GM12873 (cell line): ENCODE measurements around the gene THSD7B.

ENCODE experiments used
- CTCF ChIP-seq: IDR thresholded peaks from 2 replicates; pipeline ENCODE4 v1.5.1; 2012; ENCODE audit warnings: low read depth, mild to moderate bottlenecking, moderate library complexity, low read length, control low read depth; ENCODE audit not compliant: insufficient read depth; ENCODE audit errors: missing control alignments

Gene THSD7B

GRCh38 chr2:136909777-136910176, 144.4 kb downstream of the THSD7B start:
- TF ChIP-seq CTCF = no peak

DNA sequence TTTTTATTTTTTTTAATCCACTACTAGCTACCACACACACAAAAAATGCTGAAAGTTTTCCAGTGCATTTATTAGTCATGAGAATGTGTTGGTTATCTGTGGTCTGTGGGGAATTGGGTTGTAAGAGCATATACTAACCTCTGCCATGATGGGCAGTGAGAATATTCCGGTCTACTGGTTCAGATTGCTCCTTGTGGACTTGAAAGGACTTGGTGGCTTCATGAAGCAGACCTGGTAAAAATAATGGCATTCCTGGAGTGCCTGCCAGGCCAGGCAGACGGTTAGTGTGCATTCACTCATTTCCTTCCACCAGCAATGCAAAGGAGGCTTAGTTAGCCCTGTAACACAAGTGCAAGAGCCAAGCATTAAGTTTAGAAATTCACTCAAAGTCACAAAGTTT, 150.8 kb downstream of the THSD7B start:
- no peak for TF ChIP-seq CTCF

DNA sequence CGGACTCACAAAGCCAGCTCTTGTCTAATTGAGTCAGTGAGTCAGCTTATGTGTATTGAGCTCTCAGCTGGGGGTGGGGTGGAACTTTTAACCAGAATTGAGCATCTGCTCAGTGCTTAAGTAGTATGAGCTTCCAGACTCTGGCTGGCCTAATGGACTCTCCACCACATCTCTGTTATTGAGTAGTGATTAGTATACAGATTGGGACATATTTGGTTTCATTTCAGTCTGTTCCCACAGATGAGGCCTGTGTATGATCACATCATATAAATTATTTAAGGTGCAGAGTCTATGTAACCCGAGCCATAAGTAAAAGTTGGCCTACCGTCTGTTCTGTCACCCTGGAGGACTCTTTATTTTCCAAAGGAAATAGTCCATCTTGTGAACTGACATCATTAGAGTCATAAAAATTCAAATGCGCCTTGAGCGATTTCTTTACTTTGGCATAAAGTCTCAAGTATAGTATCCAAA, 152.1 kb downstream of the THSD7B start:
- no peak for TF ChIP-seq CTCF

DNA sequence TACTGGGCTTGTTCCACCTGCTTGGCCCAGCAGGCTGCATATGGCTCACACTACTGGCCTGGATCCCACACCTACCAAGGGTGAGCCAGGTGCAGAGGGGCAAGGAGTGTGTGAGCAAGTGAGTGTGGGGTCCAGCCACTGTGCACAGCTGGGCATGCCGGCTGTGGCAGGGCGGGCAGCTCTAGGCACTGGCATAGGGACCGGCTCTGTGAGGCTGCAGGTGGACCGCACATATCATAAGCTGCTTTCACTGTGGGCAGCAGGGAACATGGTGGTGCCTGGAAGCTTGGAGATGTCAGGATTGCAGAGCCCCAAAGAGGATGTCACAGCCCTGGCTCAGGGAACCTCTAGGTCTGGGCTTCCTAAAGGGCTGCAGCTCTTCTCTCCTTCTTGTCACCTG, 154.3 kb downstream of the THSD7B start:
- no peak for TF ChIP-seq CTCF

- no peak for TF ChIP-seq CTCF
Observed at GRCh38 chr2:136920652-136921333, 155.4 kb downstream of the THSD7B start.

DNA sequence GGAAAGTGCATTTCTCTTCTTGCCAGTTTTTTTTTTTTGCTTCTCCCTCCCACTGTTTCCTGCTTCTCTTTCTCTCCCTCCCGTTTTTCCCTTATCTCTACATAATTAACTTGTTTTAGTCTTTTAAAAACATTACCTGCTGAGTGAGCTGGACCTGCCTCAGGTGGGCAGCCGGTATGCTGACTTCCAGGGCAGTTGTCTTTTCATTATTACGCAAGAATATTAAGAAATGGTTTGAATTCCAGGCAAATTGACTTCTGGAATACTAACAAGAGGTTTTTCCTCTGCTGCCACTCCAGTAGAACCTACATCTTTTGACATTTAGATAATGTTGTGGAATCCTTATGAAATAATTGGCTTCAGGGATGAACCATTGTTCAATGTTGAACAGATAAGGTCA, 161.8 kb downstream of the THSD7B start:
- TF ChIP-seq CTCF = no peak

- TF ChIP-seq CTCF = no peak
Observed at GRCh38 chr2:136929531-136929930, 164.2 kb downstream of the THSD7B start.
